ENCODE results near the gene SLC25A17.
"Not testable (repeated sequence)": the region's sequence is repeated elsewhere in the genome, so short reads cannot be mapped to it uniquely, and the experiment has no call there.

SLC25A17 gene

GRCh38 chr22:40818747-40819598 lies at the start of gene SLC25A17:
TSS of gene SLC25A17 (minus strand) at chr22:40819346. CDS start at chr22:40819248, 98 bp downstream.
- peak; percentile 84 for DNase-seq (ENCODE audit: low read depth)

DNA sequence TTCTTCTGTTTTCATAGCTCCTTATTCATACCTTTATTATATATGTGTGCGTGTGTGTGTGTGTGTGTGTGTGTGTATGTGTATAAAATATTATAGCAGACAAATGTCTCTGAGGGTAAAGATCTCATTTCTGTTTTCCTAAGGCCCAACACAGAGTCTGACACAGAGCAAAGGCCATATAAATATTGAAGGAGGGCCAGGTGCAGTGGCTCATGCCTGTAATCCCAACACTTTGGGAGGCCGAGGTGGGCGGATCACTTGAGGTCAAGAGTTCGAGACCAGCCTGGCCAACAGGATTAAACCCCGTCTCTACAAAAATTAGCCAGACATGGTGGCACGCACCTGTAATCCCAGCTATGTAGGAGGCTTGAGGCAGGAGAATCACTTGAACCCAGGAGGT lies 49.2 kb upstream of the SLC25A17 start:
- not testable (repeated sequence) for DNase-seq (ENCODE audit: low read depth)

DNA sequence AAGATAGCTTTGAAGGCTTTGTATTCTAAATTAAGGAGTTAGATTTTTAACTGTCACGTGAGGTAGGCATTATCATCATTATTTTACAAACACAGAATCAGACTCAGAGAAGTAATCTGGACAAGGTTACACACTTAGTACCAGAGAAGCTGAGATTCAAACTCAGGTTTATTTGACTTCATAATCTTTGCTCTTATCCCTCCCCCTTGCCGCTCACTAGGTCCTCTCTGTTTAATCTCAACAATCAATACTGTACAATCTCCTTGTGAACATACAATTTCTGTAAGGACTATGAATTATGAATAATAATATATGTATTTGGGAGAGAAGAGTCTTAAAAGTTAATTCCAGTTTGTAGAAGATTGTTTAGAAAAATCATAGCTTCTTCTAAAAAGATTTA lies 48.0 kb upstream of the SLC25A17 start:
- no peak for DNase-seq (ENCODE audit: low read depth)

DNA sequence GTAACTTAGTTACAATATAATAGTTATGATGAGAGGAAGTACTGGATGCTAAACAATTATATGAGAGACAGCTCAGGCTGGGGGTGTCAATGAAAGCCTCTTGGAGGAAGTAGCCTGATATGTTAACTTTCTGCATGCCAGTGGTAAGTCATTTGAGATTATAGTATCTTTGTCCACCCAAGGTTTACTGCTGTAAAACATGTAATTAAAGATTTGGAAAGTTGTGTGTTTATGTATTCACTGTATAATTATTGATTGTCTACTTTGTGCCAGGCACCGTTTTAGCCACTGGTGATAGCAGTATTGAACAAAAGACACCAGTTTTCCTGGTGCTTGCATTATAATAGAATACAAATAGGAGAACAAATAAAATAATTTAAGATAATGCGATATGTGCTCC lies 43.4 kb upstream of the SLC25A17 start:
- no peak for DNase-seq (ENCODE audit: low read depth)

DNA sequence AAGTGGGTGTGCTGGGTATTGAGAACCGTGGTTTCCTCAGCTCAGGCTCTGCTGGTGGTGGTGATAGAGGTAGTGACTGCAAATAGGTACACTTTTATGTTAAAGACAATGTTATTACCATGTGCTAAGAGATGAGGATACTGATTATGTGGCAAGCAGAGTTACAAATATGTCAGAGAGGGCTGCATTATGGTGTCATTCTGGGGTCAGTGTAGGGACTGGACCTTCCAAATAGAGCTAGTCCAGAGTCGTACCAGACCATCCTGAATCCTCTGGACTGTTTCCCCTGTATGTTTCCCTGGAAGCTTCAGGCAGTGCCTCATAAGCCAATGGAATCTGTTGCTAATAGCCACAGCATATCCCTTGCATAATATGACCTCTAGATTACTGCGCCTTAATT lies 42.9 kb upstream of the SLC25A17 start, which contains the start of gene DNAJB7:
Gene DNAJB7 (minus strand): TSS at position 101 of the 400 bp plus-strand sequence. CDS start 119 bp downstream, outside the sequence.
- no peak for DNase-seq (ENCODE audit: low read depth)

- no peak for DNase-seq (ENCODE audit: low read depth)
Observed at GRCh38 chr22:40857309-40857855, 38.2 kb upstream of the SLC25A17 start.

DNA sequence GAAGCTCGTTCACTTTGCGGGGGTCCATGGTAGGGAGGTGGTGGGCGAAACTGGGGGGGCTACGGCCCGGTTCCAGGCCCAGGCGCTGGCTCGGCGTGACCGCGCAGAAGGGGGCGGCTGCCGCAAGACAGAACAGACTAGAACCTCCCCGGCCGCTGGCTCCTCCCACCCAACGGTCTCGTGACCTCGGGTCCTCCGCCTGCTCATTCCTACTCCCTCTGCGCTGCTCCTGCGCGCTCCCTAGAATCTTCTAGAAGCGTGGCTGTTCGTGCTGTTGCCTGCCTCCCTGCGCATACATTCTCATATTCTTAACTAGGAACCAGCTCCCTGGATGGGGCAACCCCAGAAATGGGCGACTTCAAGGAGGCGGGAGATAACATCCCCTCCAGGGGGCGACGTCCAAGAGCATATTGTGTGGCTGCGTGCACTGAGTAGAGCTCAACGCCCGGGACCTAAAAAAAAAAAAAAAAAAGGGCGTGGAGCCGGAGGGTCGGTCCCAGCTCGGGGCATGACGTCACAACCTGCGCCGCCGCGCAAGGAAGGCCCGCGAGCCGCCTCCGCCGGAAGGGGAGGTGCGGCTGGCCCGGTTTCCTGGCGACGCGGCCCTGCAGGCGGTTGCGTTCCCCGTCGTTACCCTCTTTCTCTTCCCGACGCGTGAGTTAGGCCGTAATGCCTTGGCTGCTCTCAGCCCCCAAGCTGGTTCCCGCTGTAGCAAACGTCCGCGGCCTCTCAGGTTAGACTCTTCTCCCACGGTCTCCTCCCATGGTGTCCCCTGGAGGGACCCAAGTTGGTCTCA lies 37.6 kb upstream of the SLC25A17 start, which contains the start of the genes ST13 and XPNPEP3:
Gene ST13 (minus strand): TSS at position 127 of the 796 bp plus-strand sequence. CDS start 99 bp downstream, at position 28.
Gene XPNPEP3 (plus strand): TSS at position 636 of the 796 bp plus-strand sequence. CDS start 34 bp downstream, at position 670.
- DNase-seq (ENCODE audit: low read depth) = peak; percentile 95

DNA sequence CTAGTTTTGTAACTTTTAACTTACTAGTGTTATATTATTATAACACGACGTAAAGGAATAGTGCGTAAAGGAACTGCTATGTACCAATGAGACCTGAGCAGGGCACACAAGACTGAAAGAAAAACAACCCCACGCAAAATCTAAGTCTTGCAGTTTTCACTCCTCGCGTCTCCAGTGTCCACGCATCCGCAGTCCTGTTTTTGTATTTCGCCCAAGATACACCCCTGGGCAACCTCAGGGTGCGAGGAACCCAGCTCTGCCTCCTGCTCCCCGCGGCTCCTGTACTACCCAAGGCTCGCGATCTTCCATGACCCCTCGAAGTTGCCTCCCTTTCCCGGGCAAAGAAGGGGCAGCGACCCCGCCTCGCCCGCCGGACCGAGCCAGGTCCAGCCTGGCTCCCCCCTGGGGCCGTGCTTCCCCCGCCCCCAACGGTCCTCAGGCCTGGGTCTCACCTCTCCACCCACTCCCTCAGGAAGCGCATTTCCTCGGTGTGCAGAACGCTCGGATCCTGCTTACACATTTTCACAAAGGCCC lies 36.9 kb upstream of the SLC25A17 start:
- no peak for DNase-seq (ENCODE audit: low read depth)

GRCh38 chr22:40855071-40855978 lies 36.2 kb upstream of the SLC25A17 start:
- DNase-seq (ENCODE audit: low read depth) = no peak

GRCh38 chr22:40853961-40854360 lies 34.8 kb upstream of the SLC25A17 start:
- no peak for DNase-seq (ENCODE audit: low read depth)

DNA sequence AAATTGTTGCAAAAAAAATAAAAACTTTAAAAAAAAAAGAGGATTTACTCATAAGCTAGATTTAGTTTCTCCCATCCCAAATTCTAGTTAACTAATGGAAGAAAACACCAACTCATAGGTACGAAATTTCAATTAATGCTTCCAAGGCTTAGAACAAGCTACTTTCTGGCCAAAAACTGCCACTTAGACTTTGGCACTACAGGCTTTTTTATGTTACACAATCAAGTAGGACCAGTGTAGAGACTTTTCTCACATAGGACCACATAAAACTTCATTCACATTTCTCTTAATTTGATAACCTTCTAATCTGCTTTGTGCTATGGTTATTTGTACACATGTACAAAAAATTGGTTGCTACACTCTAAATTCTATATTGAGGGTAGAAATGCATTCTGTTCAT lies 34.2 kb upstream of the SLC25A17 start:
- DNase-seq (ENCODE audit: low read depth) = no peak

DNA sequence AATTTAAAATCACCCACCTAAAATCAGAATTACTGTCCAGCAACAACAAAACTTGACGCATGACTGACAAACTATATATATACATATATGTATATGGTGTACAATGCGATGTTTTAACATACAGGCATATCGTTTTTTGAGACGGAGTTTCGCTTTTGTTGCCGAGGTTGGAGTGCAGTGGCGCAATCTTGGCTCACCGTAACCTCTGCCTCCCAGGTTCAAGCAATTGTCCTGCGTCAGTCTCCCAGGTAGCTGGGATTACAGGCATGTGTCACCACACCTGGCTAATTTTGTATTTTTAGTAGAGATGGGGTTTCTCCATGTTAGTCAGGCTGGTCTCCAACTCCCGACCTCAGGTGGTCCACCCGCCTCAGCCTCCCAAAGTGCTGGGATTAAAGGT lies 26.7 kb upstream of the SLC25A17 start:
- not testable (repeated sequence) for DNase-seq (ENCODE audit: low read depth)

DNA sequence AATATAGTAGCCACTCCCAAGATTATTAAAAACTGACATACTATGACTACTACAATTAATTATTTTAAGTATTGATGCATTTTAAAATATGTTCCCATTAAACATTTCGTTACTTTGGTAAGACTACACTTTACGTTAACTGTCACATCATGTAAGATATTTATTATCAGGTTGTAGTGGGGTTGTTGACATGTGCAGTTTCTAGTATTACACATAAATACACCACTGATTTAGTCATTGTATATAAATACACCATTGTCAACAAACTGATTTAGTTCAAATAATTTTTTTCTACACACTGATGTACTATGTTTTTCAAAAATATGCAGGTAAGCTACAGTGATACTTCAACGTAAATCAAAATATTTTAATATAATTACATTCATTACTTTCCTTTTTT lies 25.8 kb upstream of the SLC25A17 start:
- DNase-seq (ENCODE audit: low read depth) = no peak

- DNase-seq (ENCODE audit: low read depth) = no peak
Observed at GRCh38 chr22:40838486-40838885, 19.3 kb upstream of the SLC25A17 start.

DNA sequence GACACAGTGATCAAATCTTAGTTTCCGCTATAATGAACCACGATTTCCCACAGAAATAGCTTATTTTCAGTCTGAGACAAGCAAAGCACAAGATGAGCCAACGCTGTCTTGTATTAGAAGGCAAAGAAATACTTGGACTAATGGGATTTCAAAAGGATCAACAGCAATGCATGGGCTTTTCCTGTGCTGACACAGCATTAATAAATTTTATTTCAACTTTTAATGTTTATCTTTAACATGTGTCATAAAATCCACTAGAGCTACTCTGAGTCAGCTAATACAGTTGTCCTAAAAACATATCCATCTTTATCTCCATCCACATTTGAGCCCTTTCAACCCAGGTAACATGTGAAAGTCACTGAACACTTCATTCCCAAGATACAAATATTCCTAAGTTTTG lies 15.5 kb upstream of the SLC25A17 start:
- DNase-seq (ENCODE audit: low read depth) = no peak

DNA sequence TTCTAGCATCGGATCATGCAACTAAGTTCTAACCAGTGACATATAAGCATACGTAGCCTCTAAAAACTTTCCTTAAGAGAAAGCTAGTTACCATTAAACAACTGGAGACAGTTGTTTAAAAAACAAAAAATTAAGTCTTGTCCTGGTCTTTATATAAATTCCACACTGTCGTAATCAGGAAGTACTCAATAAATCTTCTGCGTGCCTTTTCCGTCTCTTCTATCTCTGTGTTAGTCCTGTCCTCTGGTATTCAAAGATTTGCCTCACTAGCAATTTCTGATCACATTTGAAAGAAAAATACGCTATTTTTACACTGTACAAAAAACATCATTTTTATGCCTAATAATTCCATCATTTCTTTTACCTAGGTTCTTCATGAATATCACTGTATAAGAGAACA lies 10.0 kb upstream of the SLC25A17 start:
- DNase-seq (ENCODE audit: low read depth) = no peak

DNA sequence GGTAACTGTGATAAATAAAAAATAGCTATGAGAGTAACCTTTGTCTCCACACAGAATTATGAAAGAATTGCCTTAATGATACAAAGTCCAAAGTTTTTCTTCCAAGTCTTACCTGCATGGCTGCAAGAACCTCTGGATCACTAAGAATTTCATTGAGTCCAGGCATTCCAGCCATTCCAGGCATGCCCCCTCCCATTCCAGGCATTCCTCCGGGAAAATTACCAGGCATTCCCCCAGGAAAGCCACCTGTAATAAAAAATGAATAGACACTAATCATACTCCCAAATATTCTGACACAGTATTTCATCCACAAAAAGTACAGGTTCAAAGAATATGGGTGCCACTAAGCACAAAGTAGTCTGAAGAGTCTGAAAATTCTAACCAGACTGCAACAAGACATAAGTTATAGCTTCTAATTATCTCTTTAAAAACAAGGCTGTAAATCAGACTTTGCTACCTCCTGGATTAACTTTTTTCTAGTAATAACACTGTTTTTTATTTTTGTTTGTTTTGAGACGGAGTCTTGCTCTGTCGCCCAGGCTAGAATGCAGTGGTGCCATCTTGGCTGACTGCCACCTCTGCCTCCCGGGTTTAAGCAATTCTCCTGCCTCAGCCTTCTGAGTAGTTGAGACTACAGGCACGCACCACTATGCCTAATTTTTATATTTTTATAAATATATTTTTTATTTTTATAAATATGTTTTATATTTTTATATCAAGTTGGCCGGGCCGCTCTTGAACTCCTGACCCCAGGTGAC lies 8.0 kb upstream of the SLC25A17 start:
- no peak for DNase-seq (ENCODE audit: low read depth)

GRCh38 chr22:40826292-40826691 lies 7.1 kb upstream of the SLC25A17 start:
- not testable (repeated sequence) for DNase-seq (ENCODE audit: low read depth)

- no peak for DNase-seq (ENCODE audit: low read depth)
Observed at GRCh38 chr22:40823426-40823825, 4.3 kb upstream of the SLC25A17 start.

- no peak for DNase-seq (ENCODE audit: low read depth)
Observed at GRCh38 chr22:40819599-40820140, 524 bp upstream of the SLC25A17 start.

Data from activated T-helper 1 cell treated with Interleukin-2 at 50 U/mL for 16 hours (primary cell).